HG02623 (cell line): ENCODE results near the gene PON3.
"Not testable (repeated sequence)": the region's sequence is repeated elsewhere in the genome, so short reads cannot be mapped to it uniquely, and the experiment has no call there.

Experiments
- ATAC-seq: cut with Tn5 transposase; IDR thresholded peaks from one replicate; pipeline ENCODE4 v1.9.1; 2021; ENCODE audit warnings: moderate library complexity; ENCODE audit not compliant: unreplicated experiment

The PON3 gene

GRCh38 chr7:95412075-95412474, 15.9 kb upstream of the PON3 start:
- no peak for ATAC-seq

- no peak for ATAC-seq
These were observed 15.5 kb upstream of the PON3 start for GRCh38 chr7:95411666-95412065.

- ATAC-seq: no peak
These were observed 14.9 kb upstream of the PON3 start for GRCh38 chr7:95411036-95411435.

- ATAC-seq: no peak
These were observed 11.6 kb upstream of the PON3 start for GRCh38 chr7:95407751-95408150.

- ATAC-seq: no peak
These were observed 9.6 kb upstream of the PON3 start for GRCh38 chr7:95405800-95406199.

- ATAC-seq: no peak
These were observed 9.0 kb upstream of the PON3 start for GRCh38 chr7:95405208-95405607.

GRCh38 chr7:95404316-95404865, 8.2 kb upstream of the PON3 start:
- ATAC-seq: no peak

GRCh38 chr7:95398155-95398940, 2.2 kb upstream of the PON3 start:
- no peak for ATAC-seq

- ATAC-seq: no peak
These were observed 1.2 kb upstream of the PON3 start for GRCh38 chr7:95397381-95397780.

GRCh38 chr7:95395755-95396135, 430 bp downstream of the PON3 start:
- ATAC-seq: no peak

GRCh38 chr7:95394370-95394769, 1.8 kb downstream of the PON3 start:
- ATAC-seq: no peak

GRCh38 chr7:95391761-95392160, 4.4 kb downstream of the PON3 start:
- no peak for ATAC-seq

GRCh38 chr7:95389516-95389915, 6.7 kb downstream of the PON3 start:
- no peak for ATAC-seq

- ATAC-seq: not testable (repeated sequence)
These were observed 16.7 kb downstream of the PON3 start for GRCh38 chr7:95379457-95379856.

GRCh38 chr7:95376632-95377400, 19.4 kb downstream of the PON3 start:
- no peak for ATAC-seq

- no peak for ATAC-seq
These were observed 20.5 kb downstream of the PON3 start for GRCh38 chr7:95375591-95376257.

- ATAC-seq: no peak
These were observed 22.9 kb downstream of the PON3 start for GRCh38 chr7:95373323-95373722.

- ATAC-seq: no peak
These were observed 27.9 kb downstream of the PON3 start for GRCh38 chr7:95368235-95368634.

- ATAC-seq: no peak
These were observed 28.6 kb downstream of the PON3 start for GRCh38 chr7:95367606-95368005.

- no peak for ATAC-seq
These were observed 31.0 kb downstream of the PON3 start for GRCh38 chr7:95365151-95365550.

- no peak for ATAC-seq
These were observed 38.6 kb downstream of the PON3 start for GRCh38 chr7:95357623-95358022.
